WI38 (cell line): ENCODE measurements around the gene CAMK2N1.
A peak's percentile ranks its signal among the peaks of the same experiment; 100 is the strongest.

Experiments used
- H3K4me3 ChIP-seq: 2 replicates; pipeline ENCODE4 v1.5.1; 2011; ENCODE audit warnings: low read depth, mild to moderate bottlenecking, control low read depth, low read length
- TF ChIP-seq, protein P1 (sequence below): IDR thresholded peaks from 2 replicates; pipeline ENCODE4 v1.5.1; 2012; ENCODE audit warnings: low read depth, mild to moderate bottlenecking, control low read depth, low read length

Gene CAMK2N1

DNA sequence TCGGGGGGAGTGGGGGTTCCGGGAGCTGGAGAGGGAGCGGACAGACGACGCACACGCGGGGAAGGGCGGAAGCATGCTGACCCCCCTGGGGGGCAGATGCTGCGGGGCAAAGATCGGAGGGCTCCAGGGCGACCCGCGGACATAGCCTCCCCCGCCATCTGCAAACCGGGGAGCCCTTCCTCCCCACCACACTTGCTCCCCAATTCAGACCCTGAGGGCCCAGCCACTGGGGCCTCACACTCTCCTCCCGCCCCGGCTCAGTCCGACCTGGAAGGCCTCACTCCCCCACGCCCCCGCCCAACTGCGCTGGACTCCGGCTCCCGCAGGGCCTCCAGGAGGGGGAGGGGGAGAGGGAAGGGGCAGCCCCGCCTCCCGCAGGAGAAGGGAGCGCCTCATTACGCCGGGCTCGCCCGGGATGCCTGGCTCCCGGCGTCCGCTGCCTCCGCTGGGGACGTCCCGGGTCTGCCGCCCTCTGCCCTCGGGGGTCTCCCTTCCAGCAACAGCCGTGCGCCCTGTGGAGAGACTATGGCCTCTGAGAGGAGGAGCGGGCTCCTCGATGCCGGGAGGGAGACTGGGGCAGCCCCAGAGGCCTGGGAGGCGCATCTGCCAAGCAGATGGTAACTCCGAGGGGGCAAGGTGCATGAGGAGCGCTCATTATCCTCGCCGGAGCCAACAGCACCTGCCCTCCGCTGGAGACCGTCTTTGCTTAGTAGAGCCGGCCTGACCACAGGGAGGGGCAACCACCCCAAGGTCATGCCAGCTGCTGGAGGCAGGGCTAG lies 636 bp upstream of the CAMK2N1 start:
- TF ChIP-seq, protein P1, sequence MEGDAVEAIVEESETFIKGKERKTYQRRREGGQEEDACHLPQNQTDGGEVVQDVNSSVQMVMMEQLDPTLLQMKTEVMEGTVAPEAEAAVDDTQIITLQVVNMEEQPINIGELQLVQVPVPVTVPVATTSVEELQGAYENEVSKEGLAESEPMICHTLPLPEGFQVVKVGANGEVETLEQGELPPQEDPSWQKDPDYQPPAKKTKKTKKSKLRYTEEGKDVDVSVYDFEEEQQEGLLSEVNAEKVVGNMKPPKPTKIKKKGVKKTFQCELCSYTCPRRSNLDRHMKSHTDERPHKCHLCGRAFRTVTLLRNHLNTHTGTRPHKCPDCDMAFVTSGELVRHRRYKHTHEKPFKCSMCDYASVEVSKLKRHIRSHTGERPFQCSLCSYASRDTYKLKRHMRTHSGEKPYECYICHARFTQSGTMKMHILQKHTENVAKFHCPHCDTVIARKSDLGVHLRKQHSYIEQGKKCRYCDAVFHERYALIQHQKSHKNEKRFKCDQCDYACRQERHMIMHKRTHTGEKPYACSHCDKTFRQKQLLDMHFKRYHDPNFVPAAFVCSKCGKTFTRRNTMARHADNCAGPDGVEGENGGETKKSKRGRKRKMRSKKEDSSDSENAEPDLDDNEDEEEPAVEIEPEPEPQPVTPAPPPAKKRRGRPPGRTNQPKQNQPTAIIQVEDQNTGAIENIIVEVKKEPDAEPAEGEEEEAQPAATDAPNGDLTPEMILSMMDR, result no peak
- H3K4me3 ChIP-seq, result peak overlapping the region; percentile 98

DNA sequence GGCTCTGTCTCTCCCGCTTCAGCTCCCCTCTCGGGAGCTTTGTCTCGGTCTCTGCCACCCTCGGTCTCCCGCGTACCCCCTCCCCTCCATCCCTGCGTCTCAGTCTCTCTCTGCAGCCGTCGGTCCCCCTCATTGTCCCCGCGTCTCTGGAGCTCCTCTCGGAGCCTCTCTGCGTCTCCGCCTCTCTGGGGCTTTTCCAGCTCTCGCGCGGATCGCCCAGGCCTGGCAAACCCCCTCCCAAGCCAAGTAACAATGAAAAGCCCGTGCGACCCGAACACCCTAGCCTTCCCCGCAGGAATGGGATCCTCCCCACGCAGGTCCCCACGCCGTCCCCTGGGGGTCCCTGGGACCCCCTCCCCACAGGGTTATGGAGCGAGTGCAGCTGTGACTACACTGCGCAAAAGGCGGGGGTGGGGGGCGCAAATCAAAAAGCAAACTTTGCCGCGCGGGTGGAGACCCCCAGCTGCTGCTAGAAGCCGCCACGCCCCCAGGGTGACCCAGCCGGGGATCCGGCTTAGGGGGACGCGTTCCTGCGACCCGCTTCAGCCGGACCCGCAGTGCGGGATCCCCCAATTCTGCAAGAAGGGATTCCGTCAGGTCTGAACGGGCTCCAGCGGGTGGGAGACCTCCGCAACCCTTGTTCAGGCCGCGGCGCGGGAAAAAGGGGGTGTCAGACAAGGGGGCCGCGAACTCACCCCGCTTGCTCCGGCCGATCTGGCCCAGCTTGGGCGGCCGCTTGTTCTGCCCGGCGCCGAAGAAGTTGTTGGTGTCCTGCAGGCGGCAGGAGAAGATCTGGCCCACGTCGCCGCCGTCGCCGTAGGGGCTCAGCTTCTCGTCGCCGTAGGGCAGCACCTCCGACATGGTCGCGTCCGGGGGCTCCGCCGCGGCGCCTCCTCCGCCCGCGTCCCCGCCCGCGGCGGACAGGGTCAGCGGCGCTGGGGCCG lies 1.2 kb downstream of the CAMK2N1 start:
- peak overlapping the region; percentile 98 for H3K4me3 ChIP-seq
- TF ChIP-seq, protein P1, result no peak

DNA sequence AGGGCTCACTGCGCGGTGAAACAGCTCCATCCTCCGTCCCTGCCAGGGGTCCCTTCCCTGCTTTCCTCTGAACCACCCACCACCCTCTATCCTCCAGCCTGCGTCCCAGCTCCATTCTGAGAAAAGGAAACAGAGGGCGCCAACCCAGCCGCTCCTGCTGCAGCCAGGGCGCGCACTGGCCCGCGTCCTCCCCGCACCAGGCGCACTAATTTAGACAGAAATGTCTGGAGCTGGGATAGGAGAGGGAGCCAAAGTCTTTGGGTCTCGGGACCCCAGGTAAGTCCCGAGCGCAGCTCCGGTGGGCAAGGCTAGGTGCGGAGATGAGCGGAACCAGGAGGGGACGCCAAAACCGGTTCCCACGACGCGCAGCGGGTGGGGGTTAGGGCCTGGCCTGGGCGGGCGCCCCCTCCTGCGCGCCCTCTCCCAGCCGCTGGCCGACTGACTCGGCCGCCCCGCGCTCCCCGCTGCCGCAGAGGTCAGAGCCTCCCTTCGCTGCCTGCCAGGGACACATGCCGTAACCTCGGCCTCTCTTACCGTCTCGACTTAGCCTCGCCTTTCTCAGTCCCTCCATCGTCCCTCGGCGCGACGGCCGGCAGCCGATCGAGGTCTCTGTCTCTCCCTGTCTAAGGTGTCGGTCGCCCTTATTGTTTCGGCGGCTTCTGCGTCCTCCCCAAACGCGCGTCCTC lies 2.0 kb downstream of the CAMK2N1 start:
- peak overlapping the region; percentile 98 for H3K4me3 ChIP-seq
- TF ChIP-seq, protein P1, result 0 out of 2 replicates have a peak, but pooled peaks have one; percentile 22

DNA sequence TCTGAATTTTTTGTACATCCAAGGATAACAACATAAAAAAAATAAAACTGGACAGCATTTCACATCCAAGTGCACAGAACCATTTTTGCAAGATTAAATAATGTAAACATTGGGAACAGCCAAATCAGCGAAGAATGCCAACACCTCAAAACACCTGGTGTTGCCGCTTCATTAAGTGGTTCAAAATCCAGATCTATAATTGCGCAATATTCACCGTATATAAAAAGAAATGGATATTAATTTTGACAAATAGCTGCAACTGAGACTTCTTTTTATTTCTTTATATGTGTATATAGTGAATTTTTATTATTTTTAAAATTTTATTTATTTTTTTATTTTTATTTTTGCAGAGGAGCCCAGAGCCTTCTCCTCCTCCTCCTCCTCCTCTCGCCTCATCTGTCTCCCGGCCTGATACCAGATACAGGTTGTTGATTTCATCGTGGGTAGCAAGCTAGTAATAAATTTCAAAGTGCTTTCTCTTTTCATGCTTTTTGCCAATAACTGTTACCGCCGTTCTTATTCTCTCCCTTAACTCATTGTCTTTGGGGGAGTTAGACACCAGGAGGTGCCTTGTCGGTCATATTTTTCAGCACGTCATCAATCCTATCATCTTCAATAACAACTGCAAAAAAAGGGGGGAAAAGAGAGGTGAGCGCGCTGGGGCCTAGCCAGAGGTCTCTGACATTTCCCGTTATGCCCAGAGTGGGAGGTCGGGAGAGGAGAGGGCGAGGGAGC lies 2.7 kb downstream of the CAMK2N1 start:
- TF ChIP-seq, protein P1, result no peak
- H3K4me3 ChIP-seq, result peak overlapping the region; percentile 98

DNA sequence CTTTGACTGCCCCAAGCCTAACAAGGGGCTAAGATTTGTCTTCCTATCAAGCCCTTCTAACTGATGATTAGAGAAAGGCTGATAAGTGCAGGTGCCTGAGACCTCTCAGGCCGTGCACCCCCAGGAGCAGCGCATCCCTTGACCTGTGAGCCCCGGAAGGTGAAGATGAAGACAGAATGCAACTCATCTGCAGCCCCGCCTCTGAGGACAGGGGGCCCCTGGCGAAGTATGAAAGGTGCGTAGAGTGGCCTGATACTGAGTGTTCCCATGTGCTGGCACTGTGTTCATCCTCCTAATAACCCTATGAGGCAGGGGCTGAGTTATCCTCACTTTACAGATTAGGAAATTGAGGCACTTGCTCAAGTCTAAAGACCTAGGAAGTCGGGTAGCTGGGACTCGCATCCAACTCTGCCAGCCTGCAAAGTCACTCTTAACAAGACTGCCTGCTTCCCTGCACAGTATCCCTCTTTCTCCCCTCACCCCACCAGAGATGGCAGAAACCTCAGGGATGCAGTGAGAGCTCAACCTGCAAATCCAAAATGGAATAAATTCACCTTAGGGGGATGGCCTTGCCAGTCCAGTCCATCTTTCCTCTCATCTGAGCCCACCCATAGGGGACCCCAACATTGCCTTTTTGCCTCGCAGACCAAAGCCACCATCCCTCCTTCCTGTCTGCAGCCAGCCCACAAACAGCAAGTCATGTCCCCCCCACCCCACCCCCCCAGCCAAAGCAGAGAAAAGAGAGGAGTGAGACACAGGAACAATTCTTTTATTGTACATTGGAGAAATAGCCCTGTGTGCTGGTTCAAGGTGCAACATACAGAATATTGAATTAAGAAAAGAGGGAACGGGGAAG lies 4.1 kb downstream of the CAMK2N1 start:
- TF ChIP-seq, protein P1, result no peak

More for the DNA sequence above, 4.1 kb downstream of the CAMK2N1 start:
- H3K4me3 ChIP-seq, result peak overlapping the region; percentile 98; the same call in 1 of the 2 replicates
